Suppressor macrophage treated with lipopolysaccharide for 4 hours (primary cell): ENCODE measurements around the gene GUCY2F.

Experiments used
- DNase-seq: peaks from one replicate; pipeline ENCODE4 v3.0.0-alpha.2; 2020

GUCY2F gene

DNA sequence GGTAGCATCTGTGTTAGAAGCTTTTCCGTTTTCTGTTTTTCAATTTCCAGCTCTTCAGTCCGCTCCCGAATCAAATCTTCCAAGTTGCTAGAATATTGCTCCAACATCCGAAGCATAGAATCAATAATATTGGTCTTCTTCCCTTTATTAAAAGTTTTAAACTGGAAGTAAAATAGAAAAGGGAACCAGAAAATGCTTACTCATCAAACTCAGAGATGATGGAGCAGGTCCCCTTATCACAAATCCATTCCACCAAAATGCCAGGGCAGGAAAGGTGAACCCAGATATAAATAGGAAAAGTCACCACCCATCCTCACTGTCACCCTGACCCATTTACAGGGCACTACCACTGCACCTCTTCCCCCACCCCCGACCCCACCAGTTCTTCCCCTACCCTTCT lies 89.0 kb downstream of the GUCY2F start:
- DNase-seq = no peak

- DNase-seq = no peak
Observed at GRCh38 chrX:109390556-109390955, 91.3 kb downstream of the GUCY2F start.

DNA sequence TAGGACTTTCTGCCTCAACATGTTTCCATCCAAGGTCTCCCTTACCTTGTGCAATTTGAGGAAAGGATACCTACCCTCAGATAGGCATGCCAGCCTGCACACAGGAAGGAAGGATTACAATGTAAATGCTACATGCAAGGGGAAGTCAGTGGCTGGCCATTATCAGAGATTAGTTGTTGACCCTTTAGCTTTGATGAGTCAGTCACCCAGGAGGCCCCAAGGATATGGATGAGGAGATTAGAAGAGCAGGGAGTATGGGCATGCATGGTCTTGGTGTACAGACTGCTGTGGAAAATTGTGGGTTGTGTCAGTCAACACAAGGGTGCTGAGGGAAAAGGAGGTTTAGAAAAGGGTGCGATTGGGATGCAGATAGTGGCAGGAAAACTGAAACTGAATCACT lies 92.0 kb downstream of the GUCY2F start:
- no peak for DNase-seq

GRCh38 chrX:109384699-109385098 lies 97.2 kb downstream of the GUCY2F start:
- peak; percentile 42 for DNase-seq

- DNase-seq = no peak
Observed at GRCh38 chrX:109382332-109382731, 99.6 kb downstream of the GUCY2F start.

DNA sequence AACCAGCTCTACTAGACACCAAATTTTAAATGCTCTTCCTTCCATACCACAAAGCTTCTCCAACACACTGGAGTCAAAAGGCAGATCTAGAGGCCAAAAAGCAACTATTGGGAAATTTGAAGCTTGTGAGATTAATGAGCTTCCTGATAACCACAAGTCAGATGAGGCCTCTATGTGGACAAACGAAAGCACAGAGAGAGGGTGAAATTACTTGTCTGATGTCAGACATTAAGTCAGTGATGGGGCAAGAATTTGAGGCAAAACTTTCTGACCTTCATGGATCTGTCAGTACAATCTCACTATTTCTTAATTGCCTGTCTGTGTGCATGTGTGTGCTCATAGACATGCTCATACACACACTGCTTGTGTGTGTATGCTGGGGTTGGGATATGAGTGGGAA lies 103.6 kb downstream of the GUCY2F start:
- peak; percentile 62 for DNase-seq

- no peak for DNase-seq
Observed at GRCh38 chrX:109374262-109374960, 107.5 kb downstream of the GUCY2F start.

GRCh38 chrX:109373468-109373867 lies 108.4 kb downstream of the GUCY2F start:
- peak; percentile 20 for DNase-seq

GRCh38 chrX:109372716-109373115 lies 109.2 kb downstream of the GUCY2F start:
- no peak for DNase-seq

GRCh38 chrX:109372291-109372690 lies 109.6 kb downstream of the GUCY2F start:
- DNase-seq = no peak

DNA sequence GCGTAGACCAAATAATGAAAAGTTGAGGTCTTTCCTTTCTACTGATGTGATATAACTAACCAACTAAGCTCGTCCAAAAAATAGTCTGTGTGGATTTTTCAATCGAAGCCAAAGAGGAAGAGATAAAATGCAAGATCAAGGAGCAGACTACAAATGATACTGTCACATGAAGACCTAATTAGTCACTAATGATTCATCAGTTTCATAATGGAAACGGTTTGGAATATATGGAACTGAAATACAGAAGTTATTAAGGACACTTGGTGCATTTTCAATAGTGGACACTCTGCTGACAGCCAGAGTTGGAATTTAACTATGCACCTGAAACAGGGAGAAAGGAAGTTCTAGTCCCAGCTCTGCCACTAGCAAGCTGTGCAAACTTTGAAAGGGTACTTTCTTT lies 119.8 kb downstream of the GUCY2F start:
- DNase-seq = peak; percentile 74

DNA sequence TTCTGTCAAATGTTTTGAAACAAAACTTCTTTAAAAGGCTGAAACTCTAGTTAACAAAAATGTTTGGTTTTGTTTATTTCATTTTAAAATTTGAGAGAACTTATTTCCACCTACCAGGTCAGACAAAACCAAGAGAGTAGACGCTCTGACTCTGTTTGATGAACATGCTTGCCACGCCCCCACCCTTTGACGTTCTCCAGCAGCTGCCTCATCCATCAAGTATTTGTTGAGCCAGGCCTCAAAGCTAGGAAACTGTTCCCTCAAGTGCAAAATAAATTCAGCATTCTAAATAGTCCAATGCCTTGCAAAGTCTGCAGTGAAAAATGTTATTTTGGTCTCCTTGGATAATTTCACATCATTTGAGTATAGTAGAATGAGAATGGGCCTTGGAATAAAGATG lies 121.6 kb downstream of the GUCY2F start:
- no peak for DNase-seq

DNA sequence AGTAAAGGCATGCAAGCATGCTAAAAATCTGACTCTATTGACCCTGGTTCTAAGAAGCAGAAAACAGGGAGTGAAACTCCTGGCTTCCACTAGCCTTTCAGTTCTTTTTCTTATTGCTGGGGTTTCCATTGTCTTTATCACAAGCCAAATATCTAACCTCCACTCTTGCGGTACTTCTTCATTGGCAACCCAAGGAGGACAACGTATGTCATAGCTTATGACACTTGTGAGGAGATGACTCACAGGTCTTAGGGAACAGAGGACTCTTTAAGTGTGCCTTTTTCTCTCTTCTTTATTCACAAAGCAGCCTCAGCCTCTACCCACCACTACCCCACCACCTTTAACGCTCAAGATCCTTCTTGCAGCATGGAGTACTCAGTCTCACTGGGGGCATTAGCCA lies 124.2 kb downstream of the GUCY2F start:
- DNase-seq = peak; percentile 70

DNA sequence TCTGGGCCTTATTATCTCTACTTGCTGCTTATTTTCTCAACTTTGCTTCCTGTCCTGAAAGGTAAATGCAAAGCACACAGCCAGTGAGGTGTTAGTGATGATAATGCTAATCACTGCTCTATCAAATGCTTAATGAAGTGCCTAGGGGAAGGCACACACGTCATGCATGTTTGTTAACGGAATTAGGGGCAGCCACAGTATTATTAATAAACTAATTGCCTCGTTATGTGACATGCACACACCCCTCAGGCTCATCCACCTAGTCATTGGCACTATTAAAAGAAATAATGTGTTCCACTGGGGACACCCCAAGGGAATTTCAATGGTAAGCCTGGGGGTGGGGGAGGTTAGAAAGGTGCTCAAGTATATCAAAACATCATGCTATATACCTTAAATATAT lies 125.2 kb downstream of the GUCY2F start:
- no peak for DNase-seq

DNA sequence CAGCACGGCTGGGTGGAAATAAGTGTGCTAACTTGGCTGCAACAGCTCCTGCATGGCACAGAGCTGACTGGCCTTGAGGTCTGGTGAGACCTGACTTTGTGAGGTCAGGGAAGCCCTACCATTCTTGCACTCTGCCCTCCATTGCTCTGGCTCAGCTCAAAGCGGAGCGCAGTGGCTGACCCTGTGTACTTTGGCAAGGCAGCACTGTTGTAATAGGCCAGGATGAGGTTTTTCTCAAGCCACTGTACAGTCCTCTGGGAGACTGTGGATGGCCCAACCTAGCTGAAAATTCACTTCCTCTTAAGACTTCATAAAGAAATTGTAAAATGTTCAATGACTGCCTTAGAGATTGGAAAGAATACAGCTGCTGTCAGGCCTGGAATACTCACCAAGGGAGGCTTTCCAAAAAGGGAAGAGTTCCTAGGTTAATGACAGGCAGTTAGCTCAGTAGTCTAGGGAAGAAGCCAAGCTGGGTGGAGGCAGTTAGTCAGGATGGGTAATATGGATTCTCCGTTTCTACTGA lies 129.8 kb downstream of the GUCY2F start:
- peak; percentile 51 for DNase-seq

DNA sequence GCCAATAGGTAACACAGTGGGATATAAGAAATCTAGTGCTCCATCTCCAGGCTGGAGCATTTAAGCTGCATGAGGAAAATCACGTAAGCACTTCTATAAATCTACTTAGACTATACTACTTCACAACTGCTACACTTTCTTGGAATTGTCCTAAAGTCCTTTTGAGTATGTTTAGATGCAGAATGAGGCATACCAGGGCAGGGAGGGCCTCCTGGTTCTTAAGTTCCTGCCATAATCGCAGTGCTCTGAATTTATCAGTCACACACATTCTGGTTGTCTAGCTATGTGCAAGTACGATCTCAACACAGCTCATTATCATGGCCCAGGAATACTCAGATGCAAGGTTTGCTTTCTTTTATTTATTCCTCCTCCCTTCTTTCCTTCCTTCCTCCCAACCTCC lies 130.3 kb downstream of the GUCY2F start:
- DNase-seq = no peak

- peak; percentile 50 for DNase-seq
Observed at GRCh38 chrX:109350551-109350950, 131.3 kb downstream of the GUCY2F start.

DNA sequence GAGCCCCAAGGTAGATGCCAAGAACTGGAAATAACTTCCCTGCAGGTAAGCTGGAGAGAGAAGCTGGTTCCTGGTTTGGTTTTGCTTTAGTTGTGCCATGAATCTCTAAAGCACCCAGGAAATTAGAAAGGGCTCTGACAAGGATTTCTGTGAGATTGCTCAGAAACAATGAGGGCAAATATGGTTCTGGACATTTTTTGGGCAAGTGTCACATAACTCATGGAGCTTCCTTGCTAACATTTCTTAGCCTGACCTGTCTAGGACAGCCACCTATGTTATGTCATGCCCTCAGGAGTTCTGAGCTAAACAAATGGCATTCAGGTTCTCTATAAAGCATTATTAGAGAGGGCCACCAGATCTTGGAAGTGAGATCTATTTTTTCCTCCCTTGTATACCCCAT lies 131.8 kb downstream of the GUCY2F start:
- no peak for DNase-seq

- DNase-seq = peak; percentile 49
Observed at GRCh38 chrX:109347632-109348031, 134.3 kb downstream of the GUCY2F start.

DNA sequence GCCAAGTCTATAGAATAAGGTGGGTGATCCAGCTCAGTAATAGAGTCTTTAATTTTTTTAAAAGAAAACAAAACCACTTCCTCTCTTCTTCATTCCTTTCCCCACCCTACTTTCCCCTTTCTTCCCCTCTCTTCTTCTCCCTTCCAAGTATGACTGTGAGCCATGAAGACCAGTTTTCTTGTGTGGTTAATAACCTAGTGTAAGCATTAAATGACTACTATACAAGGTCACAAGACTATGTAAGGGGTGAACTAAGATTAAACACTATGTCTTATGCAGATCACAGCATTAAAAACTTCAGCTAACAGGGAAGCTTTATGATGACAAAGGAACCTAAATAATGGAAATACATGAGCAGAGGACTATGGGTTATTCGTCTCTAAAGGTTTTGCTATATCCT lies 135.4 kb downstream of the GUCY2F start:
- DNase-seq = no peak

- no peak for DNase-seq
Observed at GRCh38 chrX:109345856-109346255, 136.0 kb downstream of the GUCY2F start.

- no peak for DNase-seq
Observed at GRCh38 chrX:109344678-109345077, 137.2 kb downstream of the GUCY2F start.

- DNase-seq = no peak
Observed at GRCh38 chrX:109344101-109344500, 137.8 kb downstream of the GUCY2F start.

DNA sequence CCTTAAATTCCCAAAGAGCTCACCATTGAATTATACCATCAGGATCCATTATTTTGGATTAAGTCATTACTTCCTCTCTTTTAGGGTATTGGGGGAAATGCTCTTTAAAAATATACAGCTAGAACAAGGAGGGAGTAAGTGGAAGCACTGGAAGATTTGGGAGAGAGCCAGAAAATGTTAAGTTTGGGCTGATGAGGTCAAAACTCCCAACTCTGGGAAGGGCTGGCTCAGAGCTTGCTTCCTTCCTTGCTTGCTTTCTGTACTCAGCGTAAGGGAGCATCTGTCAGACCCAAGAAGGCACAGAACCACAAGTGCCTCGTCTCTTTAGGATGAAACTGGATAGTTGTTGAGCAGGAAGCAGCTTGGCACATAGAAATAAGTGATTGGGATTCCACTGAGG lies 138.2 kb downstream of the GUCY2F start:
- no peak for DNase-seq

DNA sequence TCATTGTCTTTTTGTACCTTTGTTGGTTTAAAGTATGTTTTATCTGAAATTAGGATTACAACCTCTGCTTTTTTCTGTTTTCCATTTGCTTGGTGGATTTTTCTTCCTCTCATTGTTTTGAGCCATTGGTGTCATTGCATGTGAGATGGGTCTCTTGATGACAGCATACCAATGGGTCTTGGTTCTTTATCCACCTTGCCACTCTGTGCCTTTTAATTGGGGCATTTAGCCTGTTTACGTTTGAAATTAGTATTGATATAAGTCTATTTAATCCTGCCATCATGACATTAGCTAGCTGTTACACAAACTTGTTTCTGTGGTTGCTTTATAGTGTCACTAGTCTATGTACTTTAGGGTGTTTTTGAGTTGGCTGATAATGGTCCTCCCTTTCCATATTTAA lies 145.7 kb downstream of the GUCY2F start:
- DNase-seq = no peak
